NCI-H1417 (cell line): ENCODE data around the gene FOSL1.
"Not testable (repeated sequence)": the region's sequence is repeated elsewhere in the genome, so short reads cannot be mapped to it uniquely, and the experiment has no call there.

Source experiments
- DNase-seq, 3 experiments: peaks; one replicate each; lab custom pipeline; 2025; lab: John Stamatoyannopoulos, UW

Gene FOSL1

DNA sequence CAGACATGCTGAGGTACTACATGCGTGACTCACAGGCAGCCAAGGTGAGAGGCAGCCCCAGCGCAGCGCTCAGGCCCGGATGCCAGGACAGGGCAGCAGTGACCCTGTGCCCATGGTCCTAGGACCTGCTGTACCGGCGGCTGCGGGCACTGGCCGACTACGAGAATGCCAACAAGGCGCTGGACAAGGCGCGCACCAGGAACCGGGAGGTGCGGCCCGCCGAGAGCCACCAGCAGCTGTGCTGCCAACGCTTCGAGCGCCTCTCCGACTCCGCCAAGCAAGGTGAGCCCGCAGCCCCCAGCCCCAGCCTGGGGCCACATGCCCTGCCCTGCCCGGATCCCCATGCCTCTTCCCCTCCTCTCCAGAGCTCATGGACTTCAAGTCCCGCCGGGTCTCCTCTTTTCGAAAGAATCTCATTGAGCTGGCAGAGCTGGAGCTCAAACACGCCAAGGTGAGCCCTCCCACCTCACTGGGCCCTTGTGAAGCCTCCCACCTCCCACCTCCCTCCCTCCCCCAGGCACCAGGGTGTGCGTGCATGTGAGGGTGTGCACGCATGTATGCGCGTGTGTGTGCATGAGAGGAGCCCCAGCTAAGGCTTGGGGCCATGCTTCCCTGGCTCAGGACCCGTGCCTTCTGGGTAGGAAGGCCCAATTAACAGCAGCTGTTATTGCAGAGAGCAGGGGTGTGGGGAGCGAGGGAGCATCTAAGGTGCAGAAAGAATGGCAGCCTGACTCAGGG lies 47.5 kb downstream of the FOSL1 start:
- DNase-seq = no peak

DNA sequence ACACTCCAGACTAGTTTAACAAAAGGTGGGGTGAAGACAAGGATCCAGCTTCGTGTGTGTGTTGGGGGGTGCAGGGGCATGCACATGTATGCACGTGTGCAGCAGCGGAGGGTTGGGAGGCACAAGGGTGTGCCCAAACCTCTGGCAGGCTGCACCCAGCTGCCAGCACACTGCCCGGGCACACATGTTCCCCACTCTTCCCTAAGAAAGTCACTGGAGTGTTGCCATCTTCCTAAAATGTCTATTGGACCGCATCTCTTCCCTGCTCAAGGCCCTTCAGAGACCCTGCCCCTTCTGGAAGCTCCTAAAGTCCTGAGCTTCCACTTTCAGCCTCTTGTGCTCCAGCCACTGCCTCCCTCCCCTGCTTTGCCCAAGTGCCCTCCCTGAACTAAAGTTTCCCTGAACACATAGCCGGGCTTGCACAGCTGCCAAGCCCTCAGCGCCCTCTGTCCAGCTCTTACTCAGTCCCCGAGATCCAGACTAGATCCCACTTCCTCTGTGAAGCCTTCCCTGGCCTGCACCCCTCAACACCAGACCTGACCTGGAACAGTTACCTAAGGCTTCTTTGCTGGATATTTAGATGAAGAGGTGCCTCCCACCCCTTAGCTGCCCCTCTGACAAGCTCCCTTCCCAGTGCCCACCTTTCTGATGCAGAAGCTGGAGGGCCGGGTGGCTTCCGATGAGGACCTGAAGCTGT lies 48.2 kb downstream of the FOSL1 start:
- DNase-seq = no peak

DNA sequence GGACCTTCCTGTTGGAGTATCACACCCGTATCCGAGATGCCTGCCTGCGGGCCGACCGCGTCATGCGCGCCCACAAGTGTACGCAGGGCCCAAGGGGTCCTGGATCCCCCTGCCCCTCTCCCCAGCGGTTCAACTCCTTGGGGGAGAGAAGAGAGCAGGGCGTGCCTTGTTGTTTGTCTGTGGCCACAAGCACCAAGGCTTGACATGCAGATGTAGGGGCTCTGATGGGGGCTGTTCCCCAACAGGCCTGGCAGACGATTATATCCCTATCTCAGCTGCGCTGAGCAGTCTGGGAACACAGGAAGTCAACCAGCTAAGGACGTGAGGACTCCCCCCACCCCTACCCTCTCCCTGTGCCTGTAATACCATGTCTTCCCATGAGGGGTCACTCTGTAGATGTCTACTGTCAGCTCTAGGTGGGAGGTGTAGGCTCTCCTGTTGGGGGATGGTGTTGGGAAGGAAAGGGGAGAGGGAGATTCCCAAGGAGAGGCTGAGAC lies 49.1 kb downstream of the FOSL1 start:
- peak in 1 of 3 experiments; percentile 27 for DNase-seq

DNA sequence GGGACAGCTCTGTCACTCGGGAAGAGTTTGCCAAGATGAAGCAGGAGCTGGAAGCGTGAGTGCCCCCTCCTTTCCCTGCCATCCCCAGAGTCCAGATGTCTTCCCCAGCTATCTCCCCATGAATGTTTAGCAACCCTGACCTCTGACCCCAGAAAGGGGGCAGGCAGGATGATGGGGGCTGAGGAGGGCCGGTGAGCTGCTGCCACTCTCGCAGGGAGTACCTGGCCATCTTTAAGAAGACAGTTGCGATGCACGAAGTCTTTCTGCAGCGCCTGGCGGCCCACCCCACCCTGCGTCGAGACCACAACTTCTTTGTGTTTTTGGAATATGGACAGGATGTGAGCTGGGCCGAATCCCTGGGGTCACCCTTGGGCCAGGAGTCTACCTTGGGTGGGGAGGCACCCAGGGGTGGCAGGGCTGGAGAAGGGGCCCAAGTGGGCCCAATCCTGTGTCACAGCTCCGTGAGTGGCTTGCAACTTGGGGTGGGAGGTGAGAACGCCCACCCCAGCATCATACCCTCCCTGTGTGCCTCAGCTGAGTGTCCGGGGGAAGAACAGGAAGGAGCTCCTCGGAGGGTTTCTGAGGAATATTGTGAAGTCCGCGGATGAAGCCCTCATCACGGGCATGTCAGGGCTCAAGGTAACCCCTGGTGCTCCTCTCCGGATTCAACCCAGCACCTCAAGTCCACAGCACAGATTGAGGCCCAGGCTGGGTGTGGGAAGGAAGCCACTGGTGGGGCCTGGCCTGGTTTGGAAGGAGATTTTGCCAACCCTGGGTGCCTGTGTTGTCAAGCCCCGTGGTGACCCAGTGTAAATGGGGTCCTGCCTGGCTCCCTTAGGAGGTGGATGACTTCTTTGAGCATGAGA lies 49.7 kb downstream of the FOSL1 start:
- no peak for DNase-seq

DNA sequence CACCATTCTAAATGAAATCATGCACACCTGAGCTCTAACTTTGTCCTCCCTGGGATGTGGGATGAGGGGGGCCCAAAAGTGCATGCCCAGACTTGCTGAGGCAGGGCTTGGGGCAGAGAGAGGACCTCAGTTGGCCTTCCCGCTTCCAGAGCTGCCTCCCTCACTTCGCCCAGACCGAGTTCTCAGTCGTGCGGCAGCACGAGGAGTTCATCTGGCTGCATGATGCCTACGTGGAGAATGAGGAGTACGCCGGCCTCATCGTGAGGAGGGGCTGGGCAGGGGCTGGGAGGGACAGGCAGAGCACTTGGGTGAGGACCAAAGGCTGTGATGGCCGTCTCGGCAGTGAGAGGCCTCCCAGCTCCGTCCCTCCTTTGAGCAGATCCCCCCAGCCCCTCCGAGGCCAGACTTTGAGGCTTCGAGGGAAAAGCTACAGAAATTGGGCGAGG lies 50.4 kb downstream of the FOSL1 start:
- no peak for DNase-seq

DNA sequence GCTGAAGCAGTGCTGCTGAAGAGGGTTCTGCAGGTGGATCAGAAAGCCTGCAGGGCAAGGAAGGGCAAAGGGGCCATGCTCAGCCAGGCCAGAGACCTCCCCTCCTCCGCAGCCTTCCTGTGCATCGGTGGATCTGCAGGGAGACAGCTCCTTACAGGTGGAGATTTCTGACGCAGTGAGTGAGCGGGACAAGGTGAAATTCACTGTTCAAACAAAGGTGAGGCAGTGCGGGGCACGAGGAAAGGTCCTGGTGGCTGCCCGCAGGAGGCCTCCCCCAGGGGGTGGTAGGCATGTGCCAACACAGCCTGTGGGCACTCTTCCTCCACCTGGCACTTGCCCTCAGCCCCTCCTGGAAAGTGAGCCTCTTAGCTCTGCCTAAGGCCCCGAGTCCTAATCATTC lies 50.8 kb downstream of the FOSL1 start:
- DNase-seq = no peak

DNA sequence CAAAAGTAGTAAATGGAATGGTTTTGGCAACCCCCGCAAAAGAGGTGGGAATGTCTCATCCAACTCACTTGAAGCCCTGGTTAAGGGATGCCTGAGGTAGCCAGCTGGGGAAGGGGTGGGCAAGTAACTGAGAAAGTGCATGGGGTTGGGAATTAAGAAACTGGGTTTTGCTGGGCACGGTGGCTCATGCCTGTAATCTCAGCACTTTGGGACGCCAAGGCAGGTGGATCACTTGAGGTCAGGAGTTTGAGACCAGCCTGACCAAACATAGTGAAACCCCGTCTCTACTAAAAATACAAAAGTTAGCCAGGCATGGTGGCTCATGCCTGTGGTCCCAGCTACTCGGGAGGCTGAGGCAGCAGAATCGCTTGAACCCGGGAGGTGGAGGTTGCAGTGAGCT lies 51.5 kb downstream of the FOSL1 start:
- DNase-seq = not testable (repeated sequence)

DNA sequence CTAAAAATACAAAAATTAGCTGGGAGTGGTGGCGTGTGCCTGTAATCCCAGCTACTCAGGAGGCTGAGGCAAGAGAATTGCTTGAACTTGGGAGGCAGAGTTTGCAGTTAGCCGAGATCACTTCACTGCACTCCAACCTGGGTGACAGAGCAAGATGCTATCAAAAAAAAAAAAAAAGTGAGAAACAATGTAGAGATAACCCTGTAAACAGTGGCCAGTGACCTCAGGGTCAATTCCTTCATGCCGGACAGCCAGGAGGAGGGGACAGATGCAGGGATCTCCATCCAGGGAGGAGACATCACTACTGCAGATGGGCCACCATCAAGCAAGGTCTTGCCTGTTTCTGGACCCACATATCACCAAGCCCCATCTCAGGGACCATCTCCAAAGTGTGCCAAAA lies 52.4 kb downstream of the FOSL1 start:
- DNase-seq = no peak

DNA sequence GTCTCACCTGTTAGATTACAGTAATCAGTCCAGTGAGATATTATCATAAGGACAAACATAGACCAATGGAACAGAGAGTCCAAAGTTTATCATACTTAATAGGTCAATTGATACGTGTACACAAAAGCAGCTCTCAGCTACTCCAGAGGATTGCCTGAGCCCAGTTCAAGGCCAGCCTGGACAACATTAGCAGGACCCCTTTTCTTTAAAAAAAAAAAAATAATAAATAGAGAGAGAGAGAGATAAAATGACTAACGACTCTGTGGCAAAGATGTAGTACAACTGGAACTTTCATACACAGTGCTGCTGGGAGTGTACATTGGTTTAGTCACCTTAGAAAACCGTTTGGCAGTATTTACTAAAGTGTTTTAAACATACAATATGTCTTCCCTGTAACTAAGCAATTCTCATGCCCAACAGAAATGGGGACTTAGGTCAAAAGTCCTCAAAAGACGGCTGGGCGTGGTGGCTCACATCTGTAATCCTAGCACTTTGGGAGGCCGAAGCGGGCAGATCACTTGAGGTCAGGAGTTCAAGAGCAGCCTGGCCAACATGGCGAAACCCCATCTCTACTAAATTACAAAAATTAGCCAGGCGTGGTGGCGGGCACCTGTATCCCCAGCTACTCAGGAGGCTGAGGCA lies 55.8 kb downstream of the FOSL1 start:
- DNase-seq = no peak

DNA sequence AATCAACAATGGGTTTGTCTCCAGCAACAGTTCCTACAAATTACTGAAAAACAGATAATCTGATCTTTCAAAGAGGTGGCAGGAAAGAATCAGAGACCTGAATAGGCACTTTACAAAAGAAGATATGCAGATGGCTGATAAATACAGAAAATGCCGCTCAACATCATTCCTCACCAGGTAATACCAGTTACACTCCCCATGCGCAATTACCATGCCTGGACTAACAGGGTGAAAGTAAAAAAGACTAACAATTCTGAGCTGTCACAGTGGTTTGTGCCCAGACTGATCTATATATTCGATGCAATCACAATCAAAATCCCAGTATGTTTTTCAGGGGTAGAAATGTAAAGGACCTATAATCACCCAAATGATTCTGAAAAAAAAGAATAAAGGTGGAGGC lies 56.4 kb downstream of the FOSL1 start:
- no peak for DNase-seq

DNA sequence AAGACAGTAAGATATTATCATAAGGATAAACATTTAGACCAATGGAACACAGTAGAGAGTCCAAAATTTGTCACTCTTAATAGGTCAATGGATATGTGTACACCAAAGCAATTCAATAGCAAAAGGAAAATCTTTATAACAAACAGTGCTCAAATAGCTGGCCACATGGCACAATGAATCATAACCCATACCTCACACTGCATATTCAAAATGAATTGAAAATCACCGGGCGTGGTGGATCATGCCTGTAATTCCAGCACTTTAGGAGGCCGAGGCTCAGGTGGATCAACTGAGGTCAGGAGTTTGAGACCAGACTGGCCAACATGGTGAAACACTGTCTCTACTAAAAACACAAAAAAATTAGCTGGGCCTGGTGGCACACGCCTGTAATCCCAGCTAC lies 58.0 kb downstream of the FOSL1 start:
- DNase-seq = no peak
